OCI-LY3 (cell line): ENCODE measurements around the gene MEPCE.

Experiments used
- CTCF ChIP-seq: fragments of 200-600, 300-600 bp; sonication (generic); IDR thresholded peaks from 2 replicates; pipeline ENCODE4 v1.5.1; 2014; ENCODE audit warnings: antibody characterized with exemption, low read length, low read depth
- EZH2phosphoT487 ChIP-seq: fragments of 200-600 bp; shearing (Covaris generic); IDR thresholded peaks from 2 replicates; pipeline ENCODE4 v1.6.1; 2018; ENCODE audit warnings: antibody characterized with exemption, mixed run types, low read depth

- TF ChIP-seq CTCF (no peak), EZH2phosphoT487 (no peak)
These were observed 6.3 kb upstream of the MEPCE start for GRCh38 chr7:100423315-100423714.
